Measurements from ENCODE around the gene PYCR2.

The PYCR2 gene

DNA sequence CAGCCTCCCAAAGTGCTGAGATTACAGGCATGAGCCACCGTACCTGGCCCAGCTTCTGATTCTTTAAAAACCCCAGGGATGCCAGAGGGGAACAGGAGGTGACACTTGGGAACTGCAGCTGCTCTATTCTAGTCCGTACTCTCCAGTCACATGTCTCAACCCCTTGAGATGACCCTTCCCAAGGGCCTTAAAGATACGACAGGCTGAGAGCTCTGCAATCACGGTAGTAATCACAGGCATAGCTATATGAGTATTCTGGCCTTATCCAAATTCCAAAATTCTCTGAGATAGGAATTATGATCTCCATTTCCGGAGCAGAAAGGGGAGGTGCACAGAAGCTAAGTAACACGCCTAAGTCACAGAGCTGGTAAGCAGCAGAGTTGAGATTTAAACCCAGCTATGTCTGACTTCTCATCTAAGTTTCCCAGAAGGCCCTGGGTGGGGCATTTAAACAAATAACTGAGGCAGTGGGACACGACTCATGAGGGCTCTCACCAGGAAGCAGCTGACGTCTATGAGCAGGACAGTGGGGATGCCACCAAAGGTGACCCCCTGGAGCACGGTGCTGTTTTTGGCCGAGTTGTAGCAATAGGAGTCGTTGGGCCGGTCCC, 47.0 kb downstream of the PYCR2 start:
- TF ChIP-seq, protein P1, sequence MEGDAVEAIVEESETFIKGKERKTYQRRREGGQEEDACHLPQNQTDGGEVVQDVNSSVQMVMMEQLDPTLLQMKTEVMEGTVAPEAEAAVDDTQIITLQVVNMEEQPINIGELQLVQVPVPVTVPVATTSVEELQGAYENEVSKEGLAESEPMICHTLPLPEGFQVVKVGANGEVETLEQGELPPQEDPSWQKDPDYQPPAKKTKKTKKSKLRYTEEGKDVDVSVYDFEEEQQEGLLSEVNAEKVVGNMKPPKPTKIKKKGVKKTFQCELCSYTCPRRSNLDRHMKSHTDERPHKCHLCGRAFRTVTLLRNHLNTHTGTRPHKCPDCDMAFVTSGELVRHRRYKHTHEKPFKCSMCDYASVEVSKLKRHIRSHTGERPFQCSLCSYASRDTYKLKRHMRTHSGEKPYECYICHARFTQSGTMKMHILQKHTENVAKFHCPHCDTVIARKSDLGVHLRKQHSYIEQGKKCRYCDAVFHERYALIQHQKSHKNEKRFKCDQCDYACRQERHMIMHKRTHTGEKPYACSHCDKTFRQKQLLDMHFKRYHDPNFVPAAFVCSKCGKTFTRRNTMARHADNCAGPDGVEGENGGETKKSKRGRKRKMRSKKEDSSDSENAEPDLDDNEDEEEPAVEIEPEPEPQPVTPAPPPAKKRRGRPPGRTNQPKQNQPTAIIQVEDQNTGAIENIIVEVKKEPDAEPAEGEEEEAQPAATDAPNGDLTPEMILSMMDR (IDR thresholded peaks at IDR 0.05; ENCODE audit: extremely low read depth, insufficient read depth, missing control alignments), result no peak
- no peak for DNase-seq (ENCODE audit: low spot score)
- in situ Hi-C loops (cut with MboI; ENCODE audit: low pct_unique_long_range_greater_than_20kb, low sequenced_read_pairs, unreplicated experiment), result no loop called here

GRCh38 chr1:225875044-225875815, 48.8 kb downstream of the PYCR2 start:
- no peak for DNase-seq (ENCODE audit: low spot score)
- TF ChIP-seq, protein P1 (IDR thresholded peaks at IDR 0.05; ENCODE audit: extremely low read depth, insufficient read depth, missing control alignments), result no peak
- in situ Hi-C loops (cut with MboI; ENCODE audit: low pct_unique_long_range_greater_than_20kb, low sequenced_read_pairs, unreplicated experiment), result no loop called here

DNA sequence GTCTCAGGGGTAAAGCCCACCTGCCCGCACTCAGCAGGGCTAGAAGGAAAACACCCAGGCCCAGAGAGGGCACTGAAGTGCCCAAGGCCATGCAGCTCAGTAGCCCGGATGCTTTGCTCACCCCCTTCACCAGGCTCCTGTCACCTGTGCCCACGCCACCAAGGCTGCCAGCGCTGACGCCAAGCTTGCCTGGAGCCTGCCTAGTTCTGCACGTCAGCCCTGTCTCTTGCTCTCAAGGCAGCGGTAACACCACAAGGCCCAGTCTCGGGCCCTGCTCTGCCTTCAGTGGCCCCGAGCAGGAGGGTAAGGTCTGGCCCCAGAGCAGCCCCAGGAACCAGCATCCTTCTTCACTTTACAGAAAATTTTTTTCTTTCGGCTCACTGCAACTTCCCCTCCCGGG, 49.6 kb downstream of the PYCR2 start:
- DNase-seq (ENCODE audit: low spot score), result no peak
- TF ChIP-seq, protein P1 (IDR thresholded peaks at IDR 0.05; ENCODE audit: extremely low read depth, insufficient read depth, missing control alignments), result no peak
- in situ Hi-C loops (cut with MboI; ENCODE audit: low pct_unique_long_range_greater_than_20kb, low sequenced_read_pairs, unreplicated experiment), result no loop called here

DNA sequence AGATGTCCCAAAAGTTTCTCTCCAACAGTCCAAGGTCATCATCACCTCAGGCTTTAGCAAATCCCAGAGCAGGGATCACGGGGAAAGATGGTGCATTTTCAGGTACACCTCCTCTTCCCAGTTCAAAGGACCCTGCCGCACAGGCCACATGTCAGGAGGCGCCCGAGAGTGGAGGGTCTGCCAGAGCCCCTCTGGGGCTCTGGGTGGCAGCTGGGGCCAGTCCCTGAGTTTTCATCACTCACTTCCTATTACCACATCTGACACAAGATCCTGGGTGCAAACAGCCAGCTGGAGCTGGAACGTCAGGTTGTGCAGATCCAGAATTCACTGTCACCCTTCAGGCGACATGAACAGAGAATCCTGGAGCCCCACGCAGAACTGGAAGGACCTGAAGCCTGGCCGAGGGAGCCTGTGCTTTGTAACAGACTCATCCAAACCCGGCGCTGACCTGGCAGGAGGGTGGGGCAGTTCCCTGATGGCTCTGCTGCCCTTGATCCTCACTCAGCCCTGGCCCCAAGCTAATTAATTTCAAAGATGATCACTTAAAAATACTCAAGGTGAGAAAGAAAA, 50.7 kb downstream of the PYCR2 start:
- no peak for DNase-seq (ENCODE audit: low spot score)
- TF ChIP-seq, protein P1 (IDR thresholded peaks at IDR 0.05; ENCODE audit: extremely low read depth, insufficient read depth, missing control alignments), result no peak
- in situ Hi-C loops (cut with MboI; ENCODE audit: low pct_unique_long_range_greater_than_20kb, low sequenced_read_pairs, unreplicated experiment), result no loop called here

DNA sequence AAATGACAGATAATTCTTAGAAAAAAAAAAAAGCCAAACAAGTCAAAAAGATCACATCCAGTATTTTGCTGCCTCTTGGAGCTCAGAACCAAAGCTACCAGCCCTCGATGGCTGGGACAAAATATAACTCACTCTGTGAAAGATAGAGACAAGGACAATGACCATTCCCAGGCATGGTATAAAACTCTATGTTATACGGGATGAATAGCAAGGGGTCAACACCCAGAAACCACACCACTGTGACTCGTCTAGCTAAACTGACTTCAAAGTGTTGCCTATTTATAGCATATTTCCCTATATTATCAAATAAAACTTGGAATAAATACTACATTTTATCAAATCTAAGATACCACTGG, 52.0 kb downstream of the PYCR2 start:
- no peak for DNase-seq (ENCODE audit: low spot score)

DNA sequence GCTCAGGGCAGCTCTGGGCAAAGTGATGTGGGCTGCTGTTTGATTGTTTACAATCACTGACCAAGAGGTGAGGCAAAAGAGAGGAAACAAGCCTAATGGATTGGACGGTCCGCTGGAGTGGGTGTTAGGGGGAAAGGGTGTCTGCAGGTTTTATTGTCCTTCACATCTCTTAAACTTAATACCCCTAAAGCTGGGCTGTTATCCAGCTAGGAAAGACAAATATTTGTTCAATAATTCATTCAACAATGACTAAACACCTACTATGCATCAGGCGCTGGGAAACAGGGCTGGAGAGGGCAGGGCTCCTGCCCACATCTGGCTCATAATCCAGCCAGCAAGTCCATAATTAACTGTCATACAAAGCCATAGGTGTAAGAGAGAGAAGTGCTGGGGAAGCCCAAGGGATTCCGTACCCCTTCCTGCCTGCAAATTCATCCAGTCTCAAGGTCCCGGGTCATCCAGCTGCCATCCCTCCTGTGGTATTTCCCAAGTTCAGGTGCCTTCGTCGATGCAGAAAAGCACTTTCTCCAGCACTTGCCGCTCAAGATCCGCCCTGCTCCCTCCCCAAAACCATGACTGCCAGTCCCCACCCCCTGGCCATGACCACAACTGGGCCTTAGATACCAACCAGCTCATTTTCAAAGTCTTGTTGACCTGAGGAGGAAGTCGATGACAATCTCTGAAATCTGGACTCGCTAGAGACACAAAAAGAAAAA, 52.5 kb downstream of the PYCR2 start:
- TF ChIP-seq, protein P1 (IDR thresholded peaks at IDR 0.05; ENCODE audit: extremely low read depth, insufficient read depth, missing control alignments), result no peak
- DNase-seq (ENCODE audit: low spot score), result no peak
- in situ Hi-C loops (cut with MboI; ENCODE audit: low pct_unique_long_range_greater_than_20kb, low sequenced_read_pairs, unreplicated experiment), result no loop called here

More for the DNA sequence above, 52.0 kb downstream of the PYCR2 start:
- TF ChIP-seq, protein P1 (IDR thresholded peaks at IDR 0.05; ENCODE audit: extremely low read depth, insufficient read depth, missing control alignments), result no peak
- in situ Hi-C loops (cut with MboI; ENCODE audit: low pct_unique_long_range_greater_than_20kb, low sequenced_read_pairs, unreplicated experiment), result no loop called here

Data from GM13977 (cell line).